ENCODE results near the gene WDR18.

The WDR18 gene

DNA sequence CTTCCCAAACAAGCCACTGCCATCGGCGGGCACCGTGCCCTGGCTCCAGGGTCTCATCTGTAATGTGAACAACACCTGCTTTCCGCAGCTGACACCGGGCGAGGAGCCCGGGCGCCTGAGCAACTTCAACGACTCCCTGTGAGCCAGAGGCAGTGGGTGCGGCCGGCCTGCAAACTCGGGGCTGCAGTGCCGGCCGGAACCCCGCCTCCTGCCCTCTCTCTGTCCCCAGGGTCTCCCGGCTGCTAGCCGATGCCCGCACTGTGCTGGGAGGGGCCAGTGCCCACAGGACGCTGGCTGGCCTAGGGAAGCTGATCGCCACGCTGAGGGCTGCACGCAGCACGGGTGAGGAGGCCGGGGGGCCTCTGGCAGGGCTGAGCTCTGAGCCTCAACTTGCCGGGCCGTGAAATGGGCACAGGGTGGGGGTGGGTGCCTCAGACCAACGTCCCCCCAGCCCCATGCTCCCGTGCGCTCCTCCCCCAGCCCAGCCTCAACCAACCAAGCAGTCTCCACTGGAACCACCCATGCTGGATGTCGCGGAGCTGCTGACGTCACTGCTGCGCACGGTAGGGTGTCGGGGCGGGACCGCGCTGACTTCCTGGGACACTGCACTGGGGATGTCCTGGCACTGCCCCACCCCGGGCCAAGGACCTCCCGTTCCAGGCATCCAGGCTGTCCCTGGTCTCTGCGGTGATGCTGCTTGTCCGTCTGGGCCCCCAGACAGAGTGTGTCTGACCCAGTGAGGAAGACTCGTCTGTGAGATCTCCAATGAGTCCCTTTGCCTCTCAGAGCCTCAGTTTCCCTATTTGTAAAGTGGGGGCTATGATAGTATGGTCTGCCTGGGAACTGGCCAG lies 57.9 kb downstream of the WDR18 start:
- Mint-ChIP-seq H3K36me3 (peaks cover 2% of the 10 kb centered on the region), H3K27ac (no peak overlapping the region), H3K4me3 (peak overlapping the region; percentile 13), H3K27me3 (no peaks in the 10 kb centered on the region), H3K4me1 (ENCODE audit: low read depth) (peaks cover 43% of the 10 kb centered on the region), H3K9me3 (ENCODE audit: low read depth) (no peaks in the 10 kb centered on the region)

DNA sequence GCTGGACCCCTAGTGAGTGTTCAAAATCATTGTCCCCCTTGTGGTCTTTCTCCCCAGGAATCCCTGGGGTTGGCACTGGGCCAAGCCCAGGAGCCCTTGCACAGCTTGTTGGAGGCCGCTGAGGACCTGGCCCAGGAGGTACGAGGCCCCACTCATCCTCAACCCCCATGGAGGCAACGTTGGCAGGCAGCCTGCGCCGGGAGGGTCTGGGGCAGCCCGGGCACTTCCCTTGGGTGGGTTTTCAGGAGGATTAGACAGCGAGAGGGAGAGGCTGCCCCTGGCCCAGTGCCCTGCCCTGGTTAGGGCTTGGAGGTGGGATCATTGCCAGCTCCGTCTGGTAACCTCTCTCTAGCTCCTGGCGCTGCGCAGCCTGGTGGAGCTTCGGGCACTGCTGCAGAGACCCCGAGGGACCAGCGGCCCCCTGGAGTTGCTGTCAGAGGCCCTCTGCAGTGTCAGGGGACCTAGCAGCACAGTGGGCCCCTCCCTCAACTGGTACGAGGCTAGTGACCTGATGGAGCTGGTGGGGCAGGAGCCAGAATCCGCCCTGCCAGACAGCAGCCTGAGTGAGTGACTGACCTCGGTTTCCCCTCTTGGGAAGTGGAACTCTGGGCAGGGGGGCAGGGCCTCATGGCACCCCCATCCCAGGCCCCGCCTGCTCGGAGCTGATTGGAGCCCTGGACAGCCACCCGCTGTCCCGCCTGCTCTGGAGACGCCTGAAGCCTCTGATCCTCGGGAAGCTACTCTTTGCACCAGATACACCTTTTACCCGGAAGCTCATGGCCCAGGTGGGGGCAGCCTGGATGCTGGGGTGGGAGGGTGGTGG lies 58.8 kb downstream of the WDR18 start:
- no peaks in the 10 kb centered on the region for H3K27me3 Mint-ChIP-seq
- H3K4me1 Mint-ChIP-seq (ENCODE audit: low read depth), result peaks cover 38% of the 10 kb centered on the region
- H3K27ac Mint-ChIP-seq, result no peak overlapping the region
- H3K9me3 Mint-ChIP-seq (ENCODE audit: low read depth), result no peaks in the 10 kb centered on the region
- no peak overlapping the region for H3K4me3 Mint-ChIP-seq
- H3K36me3 Mint-ChIP-seq, result no peaks in the 10 kb centered on the region

Data from activated naive CD8-positive, alpha-beta T cell (primary cell).